Panc1 (cell line): ENCODE measurements around the gene FZD1.

Experiments
- TCF7L2 ChIP-seq: IDR thresholded peaks from 2 replicates; pipeline ENCODE4 v1.6.1; 2011; ENCODE audit warnings: mild to moderate bottlenecking, low read depth, low read length, inconsistent platforms
- TF ChIP-seq, protein P1 (sequence below): fragments of 450-650 bp; IDR thresholded peaks from 2 replicates; pipeline ENCODE4 v1.5.1; 2017; ENCODE audit warnings: mild to moderate bottlenecking

DNA sequence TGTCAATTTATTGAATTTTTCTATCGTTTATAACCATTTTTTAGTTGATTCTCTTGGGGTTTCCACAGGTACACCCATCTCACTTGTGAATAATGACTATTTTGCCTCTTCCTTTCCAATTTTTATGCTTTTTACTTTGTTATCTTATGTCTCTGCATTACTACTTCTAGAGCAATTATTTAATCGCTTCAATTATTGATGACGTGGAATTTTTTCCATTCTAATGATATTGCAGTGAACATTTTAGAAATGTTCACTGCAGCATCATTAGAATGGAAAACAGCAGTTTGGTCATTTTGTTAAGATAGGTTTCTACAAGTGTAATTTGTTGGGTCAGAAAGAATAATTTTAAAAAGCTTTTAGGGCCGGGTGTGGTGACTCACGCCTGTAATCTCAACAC lies 27.1 kb downstream of the FZD1 start:
- TF ChIP-seq, protein P1, sequence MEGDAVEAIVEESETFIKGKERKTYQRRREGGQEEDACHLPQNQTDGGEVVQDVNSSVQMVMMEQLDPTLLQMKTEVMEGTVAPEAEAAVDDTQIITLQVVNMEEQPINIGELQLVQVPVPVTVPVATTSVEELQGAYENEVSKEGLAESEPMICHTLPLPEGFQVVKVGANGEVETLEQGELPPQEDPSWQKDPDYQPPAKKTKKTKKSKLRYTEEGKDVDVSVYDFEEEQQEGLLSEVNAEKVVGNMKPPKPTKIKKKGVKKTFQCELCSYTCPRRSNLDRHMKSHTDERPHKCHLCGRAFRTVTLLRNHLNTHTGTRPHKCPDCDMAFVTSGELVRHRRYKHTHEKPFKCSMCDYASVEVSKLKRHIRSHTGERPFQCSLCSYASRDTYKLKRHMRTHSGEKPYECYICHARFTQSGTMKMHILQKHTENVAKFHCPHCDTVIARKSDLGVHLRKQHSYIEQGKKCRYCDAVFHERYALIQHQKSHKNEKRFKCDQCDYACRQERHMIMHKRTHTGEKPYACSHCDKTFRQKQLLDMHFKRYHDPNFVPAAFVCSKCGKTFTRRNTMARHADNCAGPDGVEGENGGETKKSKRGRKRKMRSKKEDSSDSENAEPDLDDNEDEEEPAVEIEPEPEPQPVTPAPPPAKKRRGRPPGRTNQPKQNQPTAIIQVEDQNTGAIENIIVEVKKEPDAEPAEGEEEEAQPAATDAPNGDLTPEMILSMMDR, result no peak
- TF ChIP-seq TCF7L2, result no peak
